NCI-H2107 (cell line): ENCODE measurements around the gene MYBPH.

Source experiments
- DNase-seq: peaks from one replicate; lab custom pipeline; 2025; lab: John Stamatoyannopoulos, UW

The MYBPH gene

GRCh38 chr1:203200916-203201315 is 25.3 kb upstream of the MYBPH start:
- DNase-seq = no peak

GRCh38 chr1:203199816-203200571 is 24.4 kb upstream of the MYBPH start:
- DNase-seq = no peak

GRCh38 chr1:203199481-203199815 is 23.8 kb upstream of the MYBPH start:
- no peak for DNase-seq

GRCh38 chr1:203199002-203199401 is 23.4 kb upstream of the MYBPH start:
- no peak for DNase-seq

- no peak for DNase-seq
These were observed 22.0 kb upstream of the MYBPH start for GRCh38 chr1:203197625-203198024.

GRCh38 chr1:203196371-203196770 is 20.7 kb upstream of the MYBPH start:
- no peak for DNase-seq

GRCh38 chr1:203190949-203191348 is 15.3 kb upstream of the MYBPH start:
- DNase-seq = no peak

GRCh38 chr1:203189951-203190352 is 14.3 kb upstream of the MYBPH start:
- no peak for DNase-seq

- DNase-seq = no peak
These were observed 13.1 kb upstream of the MYBPH start for GRCh38 chr1:203188686-203189232.

- no peak for DNase-seq
These were observed 12.2 kb upstream of the MYBPH start for GRCh38 chr1:203187689-203188264.

GRCh38 chr1:203187304-203187685 is 11.7 kb upstream of the MYBPH start:
- no peak for DNase-seq

GRCh38 chr1:203186446-203187303 is 11.0 kb upstream of the MYBPH start, which contains the start of gene CHI3L1:
Gene CHI3L1 (minus strand): TSS chr1:203186704. CDS start chr1:203186623, 81 bp downstream.
- no peak for DNase-seq

- DNase-seq = no peak
These were observed 10.4 kb upstream of the MYBPH start for GRCh38 chr1:203186091-203186445.

GRCh38 chr1:203185585-203185984 is 10.0 kb upstream of the MYBPH start:
- DNase-seq = no peak

- no peak for DNase-seq
These were observed 9.4 kb upstream of the MYBPH start for GRCh38 chr1:203185061-203185461.

GRCh38 chr1:203184467-203184866 is 8.8 kb upstream of the MYBPH start:
- no peak for DNase-seq

GRCh38 chr1:203183828-203184227 is 8.2 kb upstream of the MYBPH start:
- no peak for DNase-seq

- DNase-seq = no peak
These were observed 6.8 kb upstream of the MYBPH start for GRCh38 chr1:203182387-203182953.

GRCh38 chr1:203181586-203182386 is 6.2 kb upstream of the MYBPH start:
- DNase-seq = no peak

GRCh38 chr1:203180611-203181330 is 5.1 kb upstream of the MYBPH start:
- DNase-seq = no peak

GRCh38 chr1:203179667-203180005 is 4.0 kb upstream of the MYBPH start:
- no peak for DNase-seq
